Measurements from ENCODE around the gene PLCL1. TPM values are rescaled to one million over a fixed set of nuclear protein-coding genes. Genes with fewer than 3 reads are reported as not detected.

Gene PLCL1
- total RNA-seq, result 10 to 100 TPM; 25.6 to 26.2 TPM

GRCh38 chr2:197804049-197804757, at the start of gene PLCL1:
Gene PLCL1, plus strand, starts transcription at chr2:197804593.
- H3K9me3 ChIP-seq, result no peaks in the 10 kb centered on the region
- H3K4me1 ChIP-seq (ENCODE audit: control insufficient read depth in 1 of 2, low read depth in 2 of 2), result peaks cover 11 to 42% of the 10 kb centered on the region in 2 donors
- H3K4me3 ChIP-seq, result peak within 1 kb of the TSS; percentile 96
- ATAC-seq (ENCODE audit: insufficient number of reproducible peaks, low FRiP score, low read depth) (peak; percentile 83), DNase-seq (ENCODE audit: low spot score) (peak; percentile 85)
- no peaks in the 10 kb centered on the region for H3K27me3 ChIP-seq (replicated peaks; ENCODE audit: insufficient read depth)
- peak within 1 kb of the TSS; percentile 77 to 85 for H3K27ac ChIP-seq
- H3K36me3 ChIP-seq, result no peaks in the 10 kb centered on the region
- TF ChIP-seq CTCF (IDR thresholded peaks at IDR 0.05), result no peak

- no peaks in the 10 kb centered on the region for H3K36me3 ChIP-seq
- H3K4me1 ChIP-seq (ENCODE audit: control insufficient read depth in 1 of 2, low read depth in 2 of 2), result no peaks in the 10 kb centered on the region
- no peak overlapping the region for H3K4me3 ChIP-seq
- H3K9me3 ChIP-seq, result peaks cover 11% of the 10 kb centered on the region
- no peak for TF ChIP-seq CTCF (IDR thresholded peaks at IDR 0.05)
- no peaks in the 10 kb centered on the region for H3K27me3 ChIP-seq (replicated peaks; ENCODE audit: insufficient read depth)
- ATAC-seq (ENCODE audit: insufficient number of reproducible peaks, low FRiP score, low read depth), result no peak
- no peak for DNase-seq (ENCODE audit: low spot score)
- no peak overlapping the region for H3K27ac ChIP-seq
Measured at GRCh38 chr2:197759013-197759412, 45.4 kb upstream of the PLCL1 start.

- no peaks in the 10 kb centered on the region for H3K36me3 ChIP-seq
- no peak for TF ChIP-seq CTCF (IDR thresholded peaks at IDR 0.05)
- H3K4me3 ChIP-seq, result no peak overlapping the region
- H3K27ac ChIP-seq, result no peak overlapping the region
- ATAC-seq (ENCODE audit: insufficient number of reproducible peaks, low FRiP score, low read depth) (no peak), DNase-seq (ENCODE audit: low spot score) (no peak)
- H3K9me3 ChIP-seq, result peaks cover 11% of the 10 kb centered on the region
- H3K27me3 ChIP-seq (replicated peaks; ENCODE audit: insufficient read depth), result no peaks in the 10 kb centered on the region
- H3K4me1 ChIP-seq (ENCODE audit: control insufficient read depth in 1 of 2, low read depth in 2 of 2), result no peaks in the 10 kb centered on the region
Measured at GRCh38 chr2:197759625-197760292, 44.6 kb upstream of the PLCL1 start.

GRCh38 chr2:197760293-197760657, 44.1 kb upstream of the PLCL1 start:
- DNase-seq (ENCODE audit: low spot score) (no peak), ATAC-seq (ENCODE audit: insufficient number of reproducible peaks, low FRiP score, low read depth) (no peak)
- Histone ChIP-seq H3K27me3 (replicated peaks; ENCODE audit: insufficient read depth) (no peaks in the 10 kb centered on the region), H3K4me3 (no peak overlapping the region), H3K27ac (no peak overlapping the region), H3K36me3 (no peaks in the 10 kb centered on the region), H3K9me3 (peaks cover 11% of the 10 kb centered on the region), H3K4me1 (ENCODE audit: control insufficient read depth in 1 of 2, low read depth in 2 of 2) (no peaks in the 10 kb centered on the region)
- TF ChIP-seq CTCF (IDR thresholded peaks at IDR 0.05), result no peak

- TF ChIP-seq CTCF (IDR thresholded peaks at IDR 0.05), result peak; percentile 70
- Histone ChIP-seq H3K4me3 (no peak overlapping the region), H3K4me1 (ENCODE audit: control insufficient read depth in 1 of 2, low read depth in 2 of 2) (peaks cover 0 to 21% of the 10 kb centered on the region in 2 donors), H3K9me3 (no peaks in the 10 kb centered on the region), H3K27me3 (replicated peaks; ENCODE audit: insufficient read depth) (no peaks in the 10 kb centered on the region), H3K27ac (no peak overlapping the region), H3K36me3 (no peaks in the 10 kb centered on the region)
- DNase-seq (ENCODE audit: low spot score), result no peak
- no peak for ATAC-seq (ENCODE audit: insufficient number of reproducible peaks, low FRiP score, low read depth)
Measured at GRCh38 chr2:197777823-197778407, 26.5 kb upstream of the PLCL1 start.
